Measurements from ENCODE around the gene LRRC3B. TPM values are rescaled to one million over a fixed set of nuclear protein-coding genes. Genes with fewer than 3 reads are reported as not detected.

The LRRC3B gene
- total and polyA plus RNA-seq, 7 donors: under 0.01 to 1.1 (median 0.41) TPM; not detected in 2

DNA sequence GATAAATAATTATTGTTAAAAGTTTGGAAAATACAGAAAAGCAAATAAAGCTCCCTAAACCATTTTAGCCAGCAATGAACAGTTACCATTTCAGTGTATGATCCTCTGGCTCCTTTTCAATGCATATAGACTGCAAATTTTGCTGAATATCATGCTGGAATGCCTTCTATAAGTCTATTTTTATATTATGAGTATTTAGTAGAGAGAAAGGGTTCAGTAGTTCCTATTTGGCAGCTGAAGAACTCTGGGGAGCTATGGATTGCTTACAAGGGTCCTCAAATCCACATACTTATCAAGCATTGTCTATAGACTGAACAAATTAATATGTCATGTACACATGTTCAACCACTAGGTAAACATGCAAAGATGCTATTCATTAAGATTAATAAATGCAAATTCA lies 46.1 kb downstream of the LRRC3B start:
- no peak overlapping the region for H3K27ac ChIP-seq
- DNase-seq: no peak
- intact Hi-C loops (cut with DNase I): no loop called here
- TF ChIP-seq CTCF (IDR thresholded peaks at IDR 0.05): no peak
- no peak for TF ChIP-seq POLR2AphosphoS5 (IDR thresholded peaks at IDR 0.05)
- TF ChIP-seq EP300 (IDR thresholded peaks at IDR 0.05): no peak
- no peak for TF ChIP-seq POLR2A (IDR thresholded peaks at IDR 0.05)
- H3K36me3 ChIP-seq: no peaks in the 10 kb centered on the region
- H3K27me3 ChIP-seq: no peaks in the 10 kb centered on the region
- no peaks in the 10 kb centered on the region for H3K9me3 ChIP-seq
- no peak overlapping the region for H3K4me3 ChIP-seq
- no peaks in the 10 kb centered on the region for H3K4me1 ChIP-seq

GRCh38 chr3:26675336-26675735 lies 52.8 kb downstream of the LRRC3B start:
- intact Hi-C loops (cut with DNase I): no loop called here
- no peaks in the 10 kb centered on the region for H3K9me3 ChIP-seq
- no peak overlapping the region for H3K4me3 ChIP-seq
- H3K27ac ChIP-seq: no peak overlapping the region
- no peak for DNase-seq
- 68 to 88% methylated on average over 2 of the region's 2 CpGs for WGBS, 2 donors
- no peaks in the 10 kb centered on the region for H3K4me1 ChIP-seq
- no peaks in the 10 kb centered on the region for H3K27me3 ChIP-seq
- H3K36me3 ChIP-seq: no peaks in the 10 kb centered on the region
- TF ChIP-seq POLR2A (IDR thresholded peaks at IDR 0.05): no peak
- TF ChIP-seq EP300 (IDR thresholded peaks at IDR 0.05): no peak
- no peak for TF ChIP-seq CTCF (IDR thresholded peaks at IDR 0.05)
- no peak for TF ChIP-seq POLR2AphosphoS5 (IDR thresholded peaks at IDR 0.05)

GRCh38 chr3:26681632-26682031 lies 59.1 kb downstream of the LRRC3B start:
- no peak overlapping the region for H3K27ac ChIP-seq
- no peaks in the 10 kb centered on the region for H3K36me3 ChIP-seq
- no peaks in the 10 kb centered on the region for H3K27me3 ChIP-seq
- DNase-seq: no peak
- no peak overlapping the region for H3K4me3 ChIP-seq
- intact Hi-C loops (cut with DNase I): no loop called here
- TF ChIP-seq EP300 (IDR thresholded peaks at IDR 0.05): no peak
- H3K4me1 ChIP-seq: no peaks in the 10 kb centered on the region
- H3K9me3 ChIP-seq: no peaks in the 10 kb centered on the region
- 89 to 91% methylated on average over 2 of the region's 2 CpGs for whole genome bisulfite sequencing, 2 donors

DNA sequence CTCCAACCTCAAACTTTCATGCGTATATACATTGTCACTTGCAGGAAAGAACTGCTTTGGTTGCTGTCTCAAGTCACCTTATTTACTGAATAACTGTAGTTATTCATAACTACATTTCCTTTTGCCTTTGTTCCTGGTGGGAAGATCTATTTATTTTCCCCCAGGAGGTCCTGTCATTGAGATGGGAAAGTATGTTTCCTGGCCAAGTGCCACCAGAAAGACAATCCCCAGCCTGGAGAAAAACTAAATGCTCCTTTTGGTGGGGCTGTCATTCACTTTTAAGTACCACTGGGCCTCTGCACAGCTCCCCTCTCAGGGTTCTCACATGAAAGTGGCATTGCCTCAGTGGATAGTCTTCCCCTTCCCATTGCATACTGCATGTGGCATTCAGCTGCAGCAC lies 59.8 kb downstream of the LRRC3B start:
- no peak for TF ChIP-seq POLR2A (IDR thresholded peaks at IDR 0.05)
- TF ChIP-seq POLR2AphosphoS5 (IDR thresholded peaks at IDR 0.05): no peak
- TF ChIP-seq EP300 (IDR thresholded peaks at IDR 0.05): no peak
- no peak for TF ChIP-seq CTCF (IDR thresholded peaks at IDR 0.05)
- intact Hi-C loops (cut with DNase I): no loop called here
- H3K4me1 ChIP-seq: no peaks in the 10 kb centered on the region
- no peak for DNase-seq
- no peaks in the 10 kb centered on the region for H3K9me3 ChIP-seq
- 88 to 95% methylated on average over 1 of the region's 1 CpG for WGBS, 2 donors
- no peaks in the 10 kb centered on the region for H3K27me3 ChIP-seq
- H3K36me3 ChIP-seq: no peaks in the 10 kb centered on the region
- no peak overlapping the region for H3K4me3 ChIP-seq
- no peak overlapping the region for H3K27ac ChIP-seq

DNA sequence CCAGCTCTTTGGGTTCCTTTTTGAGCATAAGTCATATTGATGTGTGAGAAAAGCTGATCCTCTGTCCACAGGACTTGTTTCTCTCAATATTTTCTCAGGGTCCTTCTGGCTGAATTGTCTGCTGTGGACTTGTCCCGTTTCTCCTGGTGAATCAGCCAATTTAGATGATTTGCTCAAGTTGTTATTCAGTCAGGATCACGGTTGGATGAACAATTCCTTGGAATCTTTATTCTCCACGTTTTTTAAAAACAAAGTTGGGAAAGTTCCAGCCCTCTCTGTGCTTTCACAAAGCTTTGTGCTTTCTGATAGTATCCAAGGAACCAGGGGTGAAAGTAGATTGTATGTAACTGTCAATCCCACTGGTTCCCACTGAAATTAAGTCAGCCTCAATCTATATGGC lies 61.3 kb downstream of the LRRC3B start:
- no peak for DNase-seq
- WGBS, 2 donors: 61 to 77% methylated on average over 3 of the region's 3 CpGs
- intact Hi-C loops (cut with DNase I): no loop called here
- H3K9me3 ChIP-seq: no peaks in the 10 kb centered on the region
- TF ChIP-seq CTCF (IDR thresholded peaks at IDR 0.05) (no peak), POLR2A (IDR thresholded peaks at IDR 0.05) (no peak), EP300 (IDR thresholded peaks at IDR 0.05) (no peak), POLR2AphosphoS5 (IDR thresholded peaks at IDR 0.05) (no peak)
- no peaks in the 10 kb centered on the region for H3K27me3 ChIP-seq
- H3K36me3 ChIP-seq: no peaks in the 10 kb centered on the region
- no peak overlapping the region for H3K4me3 ChIP-seq
- H3K4me1 ChIP-seq: no peaks in the 10 kb centered on the region
- no peak overlapping the region for H3K27ac ChIP-seq
